A549 (cell line): Measurements from ENCODE around the gene CAP2.

Source experiments
- CTCF ChIP-seq: fragments of >200 bp; sonication (Bioruptor Twin); formaldehyde crosslinking; IDR thresholded peaks from 3 replicates; pipeline ENCODE4 v1.5.1; 2016
- MAX ChIP-seq: IDR thresholded peaks from 2 replicates; pipeline ENCODE4 v1.6.1; 2012
- POLR2AphosphoS2 ChIP-seq: conservative IDR thresholded peaks from 2 replicates; pipeline ENCODE4 v1.6.1; 2012; ENCODE audit warnings: low read length, improper control_type of control experiment, inconsistent platforms

- TF ChIP-seq CTCF (no peak), POLR2AphosphoS2 (no peak), MAX (no peak)
Observed at GRCh38 chr6:17446713-17447112, 53.3 kb downstream of the CAP2 start.
